DND-41 (cell line): ENCODE data around the gene NLRC3.

Experiments used
- ATAC-seq: fragments of 200-7000 bp; cut with Tn5 transposase; 3 replicates; pipeline ENCODE4 v1.9.1; 2021; ENCODE audit warnings: low read depth; ENCODE audit not compliant: insufficient read depth
- DNase-seq: peaks from one replicate; pipeline ENCODE4 v3.0.0-alpha.2; 2020
- H2AFZ ChIP-seq: 2 replicates; pipeline ENCODE4 v1.6.0; 2012; ENCODE audit warnings: low read depth, low read length
- H3K27ac ChIP-seq: 2 replicates; pipeline ENCODE4 v1.5.1; 2012; ENCODE audit warnings: low read length, inconsistent platforms
- H3K27me3 ChIP-seq: fragments of 200-600 bp; sonication (generic); 2 replicates; pipeline ENCODE4 v1.6.0; 2012; ENCODE audit warnings: low read length, mild to moderate bottlenecking, inconsistent platforms; ENCODE audit not compliant: insufficient read depth, poor library complexity
- H3K36me3 ChIP-seq: 2 replicates; pipeline ENCODE4 v1.5.1; 2012; ENCODE audit warnings: low read length, inconsistent platforms; ENCODE audit not compliant: insufficient read depth
- H3K4me1 ChIP-seq: 2 replicates; pipeline ENCODE4 v1.5.1; 2012; ENCODE audit warnings: mild to moderate bottlenecking, low read length; ENCODE audit not compliant: insufficient read depth
- H3K4me2 ChIP-seq: 2 replicates; pipeline ENCODE4 v1.6.0; 2012; ENCODE audit warnings: mild to moderate bottlenecking, moderate library complexity, low read length, inconsistent platforms; ENCODE audit not compliant: insufficient read depth
- H3K4me3 ChIP-seq, 2 experiments: fragments of 200-600 bp in 1 of 2; shearing (Covaris generic) in 1 of 2; 2 replicates each; pipeline ENCODE4 v1.5.1; 2012 to 2016; ENCODE audit warnings: inconsistent platforms in 2 of 2, low read length in 2 of 2, mild to moderate bottlenecking in 2 of 2, low read depth in 1 of 2, moderate library complexity in 1 of 2
- H3K79me2 ChIP-seq: 2 replicates; pipeline ENCODE4 v1.6.0; 2012; ENCODE audit warnings: low read length, inconsistent platforms; ENCODE audit not compliant: insufficient read depth
- H3K9ac ChIP-seq: 2 replicates; pipeline ENCODE4 v1.6.0; 2012; ENCODE audit warnings: low read depth, mild to moderate bottlenecking, inconsistent platforms, low read length, moderate library complexity
- H3K9me3 ChIP-seq: 2 replicates; pipeline ENCODE4 v1.5.1; 2012; ENCODE audit warnings: low read length, moderate library complexity, mild to moderate bottlenecking, inconsistent platforms; ENCODE audit not compliant: insufficient read depth, severe bottlenecking
- H4K20me1 ChIP-seq: 2 replicates; pipeline ENCODE4 v1.6.0; 2012; ENCODE audit warnings: low read length; ENCODE audit not compliant: insufficient read depth
- CTCF ChIP-seq: IDR thresholded peaks from 2 replicates; pipeline ENCODE4 v1.5.1; 2012; ENCODE audit warnings: borderline replicate concordance, low read length, moderate library complexity, mild to moderate bottlenecking; ENCODE audit not compliant: poor library complexity, severe bottlenecking; ENCODE audit errors: extremely low read depth
- EZH2 ChIP-seq: IDR thresholded peaks from 3 replicates; pipeline ENCODE4 v1.6.1; 2012; ENCODE audit warnings: borderline replicate concordance, low read depth, mild to moderate bottlenecking, moderate library complexity, low read length, inconsistent platforms; ENCODE audit not compliant: severe bottlenecking

The NLRC3 gene

GRCh38 chr16:3575491-3575890 is 1.7 kb downstream of the NLRC3 start:
- Histone ChIP-seq H4K20me1 (peaks cover 5% of the 10 kb centered on the region), H3K9ac (peak overlapping the region; percentile 86), H3K27me3 (no peaks in the 10 kb centered on the region), H3K79me2 (peaks cover 31% of the 10 kb centered on the region), H3K4me1 (peaks cover 52% of the 10 kb centered on the region), H3K27ac (peak overlapping the region; percentile 41; the same call in 1 of the 2 replicates), H3K9me3 (peaks cover 7% of the 10 kb centered on the region), H3K4me2 (peak overlapping the region; percentile 96), H3K36me3 (peaks cover 14% of the 10 kb centered on the region), H3K4me3 (peak overlapping the region in 1 of 2 experiments; percentile 87; a peak in 1 of 4 replicates), H2AFZ (no peak overlapping the region)
- no peak for TF ChIP-seq EZH2
- no peak for TF ChIP-seq CTCF
- DNase-seq = no peak
- no peak for ATAC-seq

GRCh38 chr16:3574195-3574594 is 3.0 kb downstream of the NLRC3 start:
- Histone ChIP-seq H3K36me3 (peaks cover 17% of the 10 kb centered on the region), H3K4me1 (peaks cover 44% of the 10 kb centered on the region), H3K9me3 (peaks cover 10% of the 10 kb centered on the region), H3K9ac (no peak overlapping the region), H2AFZ (no peak overlapping the region), H3K4me3 (no peak overlapping the region), H3K27ac (no peak overlapping the region), H3K79me2 (peaks cover 34% of the 10 kb centered on the region), H3K4me2 (no peak overlapping the region), H3K27me3 (no peaks in the 10 kb centered on the region), H4K20me1 (peaks cover 3% of the 10 kb centered on the region)
- TF ChIP-seq EZH2 (no peak), CTCF (no peak)
- ATAC-seq (no peak), DNase-seq (no peak)

- Histone ChIP-seq H3K4me1 (peaks cover 34% of the 10 kb centered on the region), H3K36me3 (peaks cover 17% of the 10 kb centered on the region), H3K9ac (no peak overlapping the region), H3K27ac (no peak overlapping the region), H3K9me3 (peaks cover 10% of the 10 kb centered on the region), H3K4me2 (no peak overlapping the region), H4K20me1 (peaks cover 3% of the 10 kb centered on the region; the same call in 1 of the 2 replicates), H3K27me3 (no peaks in the 10 kb centered on the region), H2AFZ (no peak overlapping the region), H3K4me3 (no peak overlapping the region), H3K79me2 (peaks cover 34% of the 10 kb centered on the region)
- no peak for ATAC-seq
- TF ChIP-seq CTCF = no peak
- TF ChIP-seq EZH2 = no peak
- DNase-seq = no peak
Measured at GRCh38 chr16:3573146-3573815, 3.9 kb downstream of the NLRC3 start.
